H54 (cell line): ENCODE data around the gene SC5D.

ENCODE experiments used
- DNase-seq: peaks from one replicate; pipeline ENCODE4 v3.0.0; 2011; ENCODE audit warnings: low spot score, mixed read lengths; ENCODE audit not compliant: insufficient read length
- FAIRE-seq: peaks from 3 replicates; lab custom pipeline; 2011; peaks lifted over from hg19 to GRCh38; lab: Jason Lieb, UNC
- POLR2A ChIP-seq: IDR thresholded peaks from 2 replicates; pipeline ENCODE4 v1.6.1; 2011; ENCODE audit warnings: low read depth, mild to moderate bottlenecking, low read length

SC5D gene

GRCh38 chr11:121348220-121348875 is 55.8 kb downstream of the SC5D start:
- TF ChIP-seq POLR2A, result no peak
- FAIRE-seq (no peak), DNase-seq (no peak)

GRCh38 chr11:121349790-121350189 is 57.2 kb downstream of the SC5D start:
- TF ChIP-seq POLR2A, result no peak
- DNase-seq, result no peak
- no peak for FAIRE-seq

GRCh38 chr11:121350314-121351082 is 57.9 kb downstream of the SC5D start:
- TF ChIP-seq POLR2A, result no peak
- no peak for FAIRE-seq

GRCh38 chr11:121351083-121351630 is 58.6 kb downstream of the SC5D start:
- FAIRE-seq, result no peak
- no peak for DNase-seq

More at GRCh38 chr11:121350314-121351082, 57.9 kb downstream of the SC5D start:
- no peak for DNase-seq

GRCh38 chr11:121352251-121352891 is 59.8 kb downstream of the SC5D start:
- no peak for TF ChIP-seq POLR2A
- FAIRE-seq, result no peak
- no peak for DNase-seq

More at GRCh38 chr11:121351083-121351630, 58.6 kb downstream of the SC5D start:
- TF ChIP-seq POLR2A, result no peak

GRCh38 chr11:121354192-121354591 is 61.6 kb downstream of the SC5D start:
- TF ChIP-seq POLR2A, result no peak
- no peak for FAIRE-seq
- DNase-seq, result no peak

GRCh38 chr11:121356357-121356756 is 63.8 kb downstream of the SC5D start:
- DNase-seq, result no peak
- no peak for FAIRE-seq
- TF ChIP-seq POLR2A, result no peak
